Esophagus muscularis mucosa (tissue), 4 donors: ENCODE data around the gene CDH10. TPM values are rescaled to one million over a fixed set of nuclear protein-coding genes. Genes with fewer than 3 reads are reported as not detected.

Experiments used
- DNase-seq: peaks from one replicate; pipeline ENCODE4 v3.0.0-alpha.2; 2017; ENCODE audit errors: extremely low spot score
- H3K27ac ChIP-seq, 4 donors: fragments of 200-600 bp; sonication (generic); replicated peaks in 1 of 4; 1 replicate in 3 of 4; 2 replicates in 1 of 4; pipeline ENCODE4 v1.5.1; 2016 to 2019; ENCODE audit warnings: mild to moderate bottlenecking in 1 of 4
- H3K27me3 ChIP-seq, 4 donors: fragments of 200-600 bp; sonication (generic); one replicate each; pipeline versions ENCODE4 v1.5.1 to v1.6.0; 2016 to 2019
- H3K36me3 ChIP-seq, 4 donors: fragments of 200-600 bp; sonication (generic); one replicate each; pipeline ENCODE4 v1.5.1; 2016 to 2019
- H3K4me1 ChIP-seq, 4 donors: fragments of 200-600 bp; sonication (generic); one replicate each; pipeline ENCODE4 v1.5.1; 2016 to 2019
- H3K4me3 ChIP-seq, 4 donors: fragments of 200-600 bp; sonication (generic); 1 replicate in 2 of 4; 2 replicates in 2 of 4; pipeline ENCODE4 v1.5.1; 2016 to 2019; ENCODE audit warnings: mild to moderate bottlenecking in 4 of 4, moderate library complexity in 1 of 4
- H3K9me3 ChIP-seq, 4 donors: fragments of 200-600 bp; sonication (generic); 1 replicate in 3 of 4; 2 replicates in 1 of 4; pipeline ENCODE4 v1.5.1; 2016 to 2019
- CTCF ChIP-seq, 3 experiments: fragments of 200-600 bp in 2 of 3; fragments of 450-650 bp in 1 of 3; sonication (generic) in 2 of 3; IDR thresholded peaks; one replicate each; pipeline ENCODE4 v1.5.1; 2017 to 2019; ENCODE audit warnings: antibody characterized with exemption in 3 of 3, mild to moderate bottlenecking in 2 of 3, moderate library complexity in 1 of 3
- EP300 ChIP-seq: sonication (generic); formaldehyde crosslinking; IDR thresholded peaks from one replicate; pipeline ENCODE4 v1.6.1; 2017; ENCODE audit warnings: antibody characterized with exemption
- POLR2A ChIP-seq: fragments of 450-650 bp; IDR thresholded peaks from one replicate; pipeline ENCODE4 v1.6.1; 2017; ENCODE audit warnings: antibody characterized with exemption, moderate library complexity, mild to moderate bottlenecking, low read depth
- POLR2AphosphoS5 ChIP-seq, 2 donors: sonication (generic); formaldehyde crosslinking; IDR thresholded peaks; one replicate each; pipeline ENCODE4 v1.6.1; 2017; ENCODE audit warnings: antibody characterized with exemption in 2 of 2
- WGBS: methylation state at CpG from one replicate; pipeline ENCODE4 v1.1.5; 2018; 5-methylcytosine and 5-hydroxymethylcytosine counted together
- intact Hi-C: fragments of 100-400 bp; cut with DNase I; formaldehyde crosslinking; loops from one replicate; pipeline ENCODE4 v1.15.1; 2023
- total RNA-seq, 4 donors: library from RNA; depleted of rRNA; stranded (reverse); fragments of >200 nt; gene quantifications; one replicate each; pipeline versions ENCODE4 v1.1.0 to v1.2.1, GENCODE V29; 2016

CDH10 gene
- total RNA-seq, 4 donors from 2014 or later: 0.23 TPM; not detected in 3

DNA sequence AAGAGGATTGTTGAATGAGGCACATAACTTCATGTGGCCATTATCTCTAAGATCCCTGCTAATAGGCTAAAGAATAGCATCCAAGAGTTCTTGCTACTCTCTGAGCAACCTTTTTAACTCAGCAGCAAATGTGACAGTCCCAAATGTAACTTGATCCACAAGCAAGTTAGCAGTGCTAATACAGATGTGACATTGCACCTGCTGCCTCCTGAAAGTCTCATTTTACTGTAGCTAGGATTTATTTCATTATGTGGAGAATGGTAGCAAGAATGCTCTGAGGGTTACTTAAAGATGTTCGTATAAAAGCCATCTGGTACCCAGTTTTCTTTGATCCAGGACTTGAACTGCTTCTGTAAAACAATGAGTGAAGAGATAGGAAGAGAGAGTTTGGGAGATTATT lies 45.8 kb downstream of the CDH10 start:
- WGBS: 75% methylated on average over 1 of the region's 1 CpG
- TF ChIP-seq POLR2A: no peak
- TF ChIP-seq POLR2AphosphoS5 (IDR thresholded peaks at IDR 0.05): no peak
- TF ChIP-seq CTCF (IDR thresholded peaks at IDR 0.05): no peak
- no peak for TF ChIP-seq EP300
- Histone ChIP-seq H3K36me3 (no peaks in the 10 kb centered on the region), H3K27me3 (no peaks in the 10 kb centered on the region), H3K4me3 (no peak overlapping the region), H3K9me3 (no peaks in the 10 kb centered on the region), H3K4me1 (no peaks in the 10 kb centered on the region), H3K27ac (no peak overlapping the region)
- intact Hi-C loops: no loop called here
- DNase-seq: no peak

- no peak for DNase-seq
- no peak overlapping the region for H3K4me3 ChIP-seq
- intact Hi-C loops: no loop called here
- no peaks in the 10 kb centered on the region for H3K27me3 ChIP-seq
- no peaks in the 10 kb centered on the region for H3K9me3 ChIP-seq
- WGBS: 56% methylated on average over 2 of the region's 2 CpGs
- no peak overlapping the region for H3K27ac ChIP-seq
- no peaks in the 10 kb centered on the region for H3K36me3 ChIP-seq
- no peaks in the 10 kb centered on the region for H3K4me1 ChIP-seq
- no peak for TF ChIP-seq POLR2A
Measured at GRCh38 chr5:24595329-24595728, 49.4 kb downstream of the CDH10 start.

DNA sequence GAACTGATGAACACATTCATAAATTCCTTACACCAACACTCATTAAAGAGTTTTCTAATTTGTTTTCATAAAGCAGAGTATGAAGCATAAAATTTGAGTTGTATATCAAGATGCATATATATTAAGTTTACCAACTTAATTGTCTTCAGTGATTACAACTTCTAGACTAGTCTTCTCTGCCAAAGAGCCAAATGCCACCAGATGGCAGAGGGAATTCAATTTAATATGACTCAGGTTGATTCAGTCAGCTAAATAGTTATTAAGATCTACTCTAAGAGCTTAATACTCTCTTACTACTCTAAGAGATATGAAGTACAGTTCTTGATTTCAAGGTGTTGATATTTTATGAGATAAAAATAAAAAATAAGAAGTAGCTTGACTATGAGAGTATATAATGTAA lies 53.4 kb downstream of the CDH10 start:
- no peak for DNase-seq
- no peaks in the 10 kb centered on the region for H3K36me3 ChIP-seq
- H3K9me3 ChIP-seq: no peaks in the 10 kb centered on the region
- no peaks in the 10 kb centered on the region for H3K4me1 ChIP-seq
- H3K27ac ChIP-seq: no peak overlapping the region
- no peak for TF ChIP-seq POLR2A
- intact Hi-C loops: no loop called here
- H3K27me3 ChIP-seq: no peaks in the 10 kb centered on the region
- H3K4me3 ChIP-seq: no peak overlapping the region

GRCh38 chr5:24589566-24589965 lies 55.2 kb downstream of the CDH10 start:
- no peak for DNase-seq
- Histone ChIP-seq H3K27ac (no peak overlapping the region), H3K36me3 (no peaks in the 10 kb centered on the region), H3K4me1 (no peaks in the 10 kb centered on the region), H3K9me3 (no peaks in the 10 kb centered on the region), H3K27me3 (no peaks in the 10 kb centered on the region), H3K4me3 (no peak overlapping the region)
- WGBS: 83% methylated on average over 3 of the region's 3 CpGs
- TF ChIP-seq CTCF (IDR thresholded peaks at IDR 0.05): no peak
- no peak for TF ChIP-seq POLR2A
- TF ChIP-seq EP300: no peak
- TF ChIP-seq POLR2AphosphoS5 (IDR thresholded peaks at IDR 0.05): no peak
- intact Hi-C loops: no loop called here

- H3K36me3 ChIP-seq: no peaks in the 10 kb centered on the region
- TF ChIP-seq POLR2AphosphoS5 (IDR thresholded peaks at IDR 0.05) (no peak), POLR2A (no peak), CTCF (IDR thresholded peaks at IDR 0.05) (no peak), EP300 (no peak)
- H3K4me1 ChIP-seq: no peaks in the 10 kb centered on the region
- no peak for DNase-seq
- no peaks in the 10 kb centered on the region for H3K9me3 ChIP-seq
- H3K27me3 ChIP-seq: no peaks in the 10 kb centered on the region
- intact Hi-C loops: no loop called here
- WGBS: 87% methylated on average over 4 of the region's 4 CpGs
- no peak overlapping the region for H3K4me3 ChIP-seq
- no peak overlapping the region for H3K27ac ChIP-seq
Measured at GRCh38 chr5:24585751-24586150, 59.0 kb downstream of the CDH10 start.

DNA sequence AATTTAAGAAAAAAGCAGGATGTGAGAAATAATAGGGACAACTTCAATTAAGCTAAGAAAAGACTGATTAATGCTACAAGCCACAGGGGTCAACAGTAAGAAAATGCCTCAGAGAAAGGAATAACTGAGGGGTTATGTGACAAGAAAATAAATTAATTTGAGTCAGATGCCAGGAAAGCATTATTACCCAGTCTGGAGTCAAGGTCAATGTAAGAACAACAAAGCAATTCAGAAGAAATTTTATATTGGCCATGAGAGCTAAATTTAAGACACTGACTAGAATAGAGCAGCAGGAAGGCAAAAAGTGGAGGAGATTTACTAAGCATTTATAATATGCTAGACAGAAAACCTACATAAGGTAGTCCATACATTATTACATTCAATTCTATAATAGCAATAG lies 73.5 kb downstream of the CDH10 start:
- H3K4me1 ChIP-seq: no peaks in the 10 kb centered on the region
- intact Hi-C loops: no loop called here
- DNase-seq: no peak
- H3K4me3 ChIP-seq: no peak overlapping the region
- H3K9me3 ChIP-seq: no peaks in the 10 kb centered on the region
- no peak overlapping the region for H3K27ac ChIP-seq
- H3K27me3 ChIP-seq: no peaks in the 10 kb centered on the region
- H3K36me3 ChIP-seq: no peaks in the 10 kb centered on the region
- TF ChIP-seq CTCF (IDR thresholded peaks at IDR 0.05): no peak
- TF ChIP-seq POLR2A: no peak
- TF ChIP-seq EP300: no peak
- TF ChIP-seq POLR2AphosphoS5 (IDR thresholded peaks at IDR 0.05): no peak
